ENCODE data around the gene SEL1L3.

Gene SEL1L3

DNA sequence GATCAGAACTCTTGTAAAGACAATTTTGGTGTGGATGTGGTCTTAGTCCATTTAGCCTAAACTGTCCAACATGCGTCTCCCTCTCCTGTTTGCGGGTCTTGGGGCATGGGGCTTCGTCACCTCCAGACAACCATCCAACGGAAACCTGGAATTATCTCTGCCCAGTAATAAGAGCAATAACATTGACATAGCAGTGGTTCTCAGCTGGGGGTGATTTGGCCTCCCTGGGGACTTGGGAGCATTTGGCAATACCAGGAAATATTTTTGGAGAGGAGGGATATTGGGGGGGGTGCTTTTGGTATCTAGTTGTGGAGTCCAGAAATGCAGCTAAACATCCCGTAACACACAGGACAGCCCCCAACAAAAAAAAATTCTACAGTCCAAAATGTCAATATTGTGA is 47.2 kb downstream of the SEL1L3 start:
- no peak for DNase-seq

GRCh38 chr4:25814301-25815136 is 48.3 kb downstream of the SEL1L3 start:
- no peak for DNase-seq

- no peak for DNase-seq
Measured at GRCh38 chr4:25813448-25814106, 49.2 kb downstream of the SEL1L3 start.

DNA sequence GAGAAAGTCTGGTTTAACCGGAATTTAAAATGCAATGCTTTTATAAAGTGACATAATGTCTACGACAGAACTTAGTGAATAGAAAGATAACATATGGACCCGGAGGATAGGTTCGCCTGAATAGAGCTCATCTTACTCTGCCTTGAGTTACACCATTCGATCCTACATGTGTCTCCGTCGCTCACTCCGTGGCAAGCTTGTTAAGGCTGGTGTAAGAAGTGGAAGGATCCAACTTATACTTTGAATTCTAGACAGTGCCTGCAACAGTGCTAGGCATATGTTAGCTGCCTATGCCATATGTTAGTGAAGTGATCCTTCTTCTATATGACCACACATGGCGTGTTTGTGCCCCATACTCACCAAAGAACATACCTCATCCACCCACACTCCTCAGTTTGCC is 50.9 kb downstream of the SEL1L3 start:
- no peak for DNase-seq

GRCh38 chr4:25811374-25811690 is 51.5 kb downstream of the SEL1L3 start:
- no peak for DNase-seq

GRCh38 chr4:25810461-25811373 is 52.1 kb downstream of the SEL1L3 start:
- no peak for DNase-seq

- no peak for DNase-seq
Measured at GRCh38 chr4:25809996-25810395, 52.8 kb downstream of the SEL1L3 start.

DNA sequence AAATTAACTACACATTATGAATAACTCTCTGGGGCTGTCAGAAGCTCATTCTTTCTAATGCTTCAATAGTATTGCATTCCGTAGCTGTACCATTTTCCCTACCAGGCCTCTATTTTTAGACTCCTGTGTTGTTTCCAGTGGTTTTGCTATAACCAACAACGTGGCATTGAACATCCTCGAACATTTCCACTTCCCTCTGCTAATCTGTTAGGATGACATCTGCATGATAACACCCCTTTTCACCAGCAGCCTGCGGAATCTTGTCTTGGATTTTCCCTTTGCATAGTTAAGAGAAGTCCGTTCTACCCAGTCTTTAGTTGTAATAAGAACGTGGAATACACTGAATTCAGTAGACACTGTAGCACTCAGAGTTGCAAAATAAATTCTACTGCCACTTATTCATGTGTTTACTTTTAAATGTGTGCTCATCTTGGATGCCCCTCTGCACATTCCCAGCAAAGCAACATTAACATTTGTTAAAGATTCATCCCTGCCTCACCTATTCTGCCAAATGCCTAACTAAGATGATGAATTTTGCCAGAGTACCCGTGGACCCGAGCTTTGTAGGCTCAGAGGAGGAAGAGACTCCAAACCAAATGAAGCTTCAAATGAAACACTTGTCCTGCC is 55.6 kb downstream of the SEL1L3 start:
- DNase-seq: no peak

DNA sequence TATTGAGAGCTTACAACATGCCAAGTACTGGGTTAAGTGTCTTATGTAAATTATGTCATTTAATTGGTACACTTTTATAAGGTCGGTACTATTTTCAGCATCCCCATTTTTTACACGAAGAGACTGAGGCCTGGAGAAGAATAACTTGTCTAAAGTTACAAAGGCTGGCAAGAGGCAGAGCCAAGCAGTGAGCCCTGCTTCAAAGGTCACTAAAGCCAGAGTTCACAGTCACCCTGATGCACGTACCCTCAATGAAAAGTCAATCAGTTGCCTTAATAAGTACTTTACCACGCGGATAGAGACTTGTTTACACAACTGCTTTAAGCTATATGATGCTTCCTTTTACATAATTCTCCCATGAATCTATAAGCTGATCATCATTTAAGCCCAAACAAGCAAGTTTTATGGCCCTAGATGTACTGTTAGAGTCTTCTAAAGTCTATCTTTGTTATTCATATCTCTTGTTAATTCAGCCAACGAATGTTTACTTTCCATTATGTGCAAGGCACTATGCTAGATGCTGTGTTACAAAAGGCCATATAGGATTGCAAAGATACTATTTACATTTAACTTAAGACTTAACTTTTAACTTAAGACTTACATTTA is 57.4 kb downstream of the SEL1L3 start:
- DNase-seq: no peak

- no peak for DNase-seq
Measured at GRCh38 chr4:25803720-25804225, 59.0 kb downstream of the SEL1L3 start.

DNA sequence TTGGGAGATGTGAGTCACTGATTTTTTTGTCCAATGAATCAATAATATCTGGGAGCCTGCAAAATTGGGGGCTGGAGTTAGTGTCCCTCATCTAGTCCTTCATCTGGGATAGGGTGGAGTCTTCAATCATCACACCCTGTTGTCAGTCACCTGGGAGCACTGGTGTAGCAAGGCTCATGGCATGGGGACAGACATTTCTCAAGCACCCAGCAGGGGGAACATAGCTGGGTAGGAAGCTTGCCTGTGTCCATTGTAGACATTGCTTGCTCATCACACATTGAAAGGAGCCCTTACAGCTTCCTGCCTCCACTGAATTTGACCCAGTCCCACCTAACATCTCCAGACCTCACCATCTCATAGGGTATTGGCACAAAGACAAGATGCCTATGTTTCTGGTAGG is 61.2 kb downstream of the SEL1L3 start:
- DNase-seq: no peak

GRCh38 chr4:25800245-25800644 is 62.5 kb downstream of the SEL1L3 start:
- DNase-seq: no peak

- DNase-seq: no peak
Measured at GRCh38 chr4:25799522-25799921, 63.3 kb downstream of the SEL1L3 start.

GRCh38 chr4:25797136-25797535 is 65.7 kb downstream of the SEL1L3 start:
- no peak for DNase-seq

DNA sequence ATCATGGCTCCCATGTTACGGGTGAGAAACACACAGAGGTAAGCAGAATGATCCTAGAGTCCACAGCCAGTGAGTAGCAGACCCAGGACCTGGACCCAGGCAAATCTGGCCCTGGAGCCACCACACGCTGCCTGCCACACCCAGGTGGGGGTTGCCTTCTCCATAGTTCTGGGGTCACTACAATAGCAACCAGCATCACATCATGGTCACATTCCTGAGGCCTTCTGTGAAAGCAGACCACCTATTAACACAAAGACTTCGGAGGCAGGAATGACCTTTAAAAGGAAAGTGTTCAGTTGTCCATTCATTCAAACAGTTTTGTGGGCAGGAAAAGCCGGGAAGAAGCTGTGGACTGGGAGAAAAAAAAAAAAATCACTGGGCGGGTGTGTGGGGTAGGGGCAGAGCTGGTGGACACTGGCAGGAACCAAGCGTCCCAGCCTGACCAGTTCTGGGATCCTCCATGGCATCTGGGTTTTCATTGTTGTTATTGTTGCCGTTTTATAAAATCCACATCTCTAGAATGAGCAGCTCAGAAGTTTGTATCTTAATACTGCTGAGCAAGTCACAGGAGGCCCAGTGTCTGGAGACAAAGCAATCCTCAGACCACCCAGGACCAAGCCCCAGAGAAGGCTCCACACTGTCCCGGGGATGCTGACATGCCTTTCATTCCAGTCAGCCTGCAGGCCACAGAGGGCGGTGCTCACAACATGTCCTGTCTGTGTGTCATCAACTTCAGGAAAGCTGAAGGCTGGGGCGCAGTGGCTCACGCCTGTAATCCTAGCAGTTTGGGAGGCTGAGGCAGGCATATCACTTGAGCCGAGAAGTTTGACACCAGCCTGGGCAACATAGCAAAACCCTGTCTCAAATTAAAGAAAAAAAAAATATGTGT is 67.0 kb downstream of the SEL1L3 start:
- DNase-seq: no peak

GRCh38 chr4:25795091-25795490 is 67.7 kb downstream of the SEL1L3 start:
- no peak for DNase-seq

DNA sequence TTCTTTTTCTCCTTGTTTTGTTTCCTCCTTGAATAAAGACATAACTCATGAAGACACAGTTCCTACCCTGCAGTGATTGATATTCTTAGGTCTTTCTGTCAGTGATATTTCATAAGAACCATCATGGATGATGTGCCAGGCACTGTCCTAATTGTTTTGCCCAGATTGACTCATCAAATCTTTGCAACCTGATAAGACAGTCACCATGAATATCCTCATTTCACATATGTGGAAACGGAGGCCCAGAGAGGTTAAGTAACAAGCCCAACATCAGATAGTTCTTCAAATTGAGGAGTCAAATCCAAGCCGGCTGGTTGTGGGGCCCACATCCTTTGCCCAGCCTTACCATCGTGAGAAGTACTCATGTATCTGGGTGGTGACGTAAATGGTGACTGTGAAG is 69.9 kb downstream of the SEL1L3 start:
- no peak for DNase-seq

GRCh38 chr4:25792200-25792791 is 70.5 kb downstream of the SEL1L3 start:
- peak in 1 of 2 donors; percentile 8 for DNase-seq

DNA sequence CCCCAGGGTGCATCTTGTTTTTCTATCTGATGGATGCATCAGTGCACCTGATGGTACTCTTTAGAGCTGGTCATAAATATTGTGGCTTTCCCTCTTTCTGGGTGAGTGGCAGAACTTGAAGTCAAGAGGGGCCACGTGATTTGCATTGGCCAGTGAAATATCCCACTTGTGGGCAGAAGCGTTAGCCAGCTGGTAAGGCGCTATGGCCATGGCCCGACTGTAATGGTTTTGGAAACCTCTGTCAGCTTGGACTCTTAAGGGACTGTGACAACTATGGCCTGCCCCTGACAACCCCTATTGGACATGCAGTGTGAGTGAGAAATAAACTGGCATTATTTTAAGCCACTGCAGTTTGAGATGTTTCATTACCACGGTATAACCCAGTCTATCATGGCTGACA is 72.8 kb downstream of the SEL1L3 start:
- DNase-seq: no peak

DNA sequence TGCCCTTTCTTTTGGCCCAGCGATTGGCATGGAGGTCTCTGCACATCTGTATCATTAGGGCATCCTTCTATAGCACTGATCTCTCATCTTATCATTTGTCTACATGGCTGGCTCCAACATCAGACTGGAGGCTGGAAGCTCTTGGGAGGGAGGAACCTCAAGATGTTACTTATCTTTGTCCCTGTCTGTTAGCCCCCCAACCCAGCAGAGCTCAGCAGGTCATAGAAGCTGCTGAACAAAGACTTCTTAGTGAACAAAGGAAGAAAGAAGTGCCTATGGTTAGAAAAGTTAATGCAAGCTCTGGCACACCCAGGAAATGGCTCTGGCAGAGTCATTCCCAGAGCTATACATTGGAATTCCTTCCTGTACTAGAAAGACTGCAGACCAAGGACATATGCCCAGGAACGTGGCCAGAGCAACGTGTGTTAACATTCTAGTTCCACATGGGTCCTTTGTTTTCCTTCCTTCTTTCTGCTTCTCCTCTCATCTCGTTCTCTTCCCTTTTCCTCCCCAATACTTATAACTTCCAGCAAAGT is 74.0 kb downstream of the SEL1L3 start:
- DNase-seq: no peak

All from CD4-positive, alpha-beta T cell treated with Interferon alpha-2 for 1 hour (primary cell).